ENCODE measurements around the gene MGLL.

The MGLL gene

DNA sequence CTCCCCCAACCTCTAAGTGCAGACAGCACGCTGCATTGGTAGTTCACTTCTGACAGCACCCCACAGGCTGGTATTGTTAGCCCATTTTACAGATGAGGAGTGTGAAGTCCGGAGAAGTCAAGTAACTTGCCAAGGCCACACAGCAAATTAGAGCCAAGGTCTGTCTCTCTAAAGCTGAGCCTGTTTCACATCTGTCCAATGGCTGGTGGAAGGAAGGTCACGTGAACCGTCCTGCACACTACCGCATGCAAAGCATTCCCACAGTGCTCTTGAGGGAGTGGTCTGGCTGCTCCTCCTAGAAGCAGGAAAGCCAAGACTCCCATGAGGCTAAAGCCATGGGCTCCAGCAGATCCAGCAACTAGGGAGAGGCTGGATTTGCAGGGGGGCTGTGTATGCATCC is 50.0 kb downstream of the MGLL start:
- DNase-seq: no peak

DNA sequence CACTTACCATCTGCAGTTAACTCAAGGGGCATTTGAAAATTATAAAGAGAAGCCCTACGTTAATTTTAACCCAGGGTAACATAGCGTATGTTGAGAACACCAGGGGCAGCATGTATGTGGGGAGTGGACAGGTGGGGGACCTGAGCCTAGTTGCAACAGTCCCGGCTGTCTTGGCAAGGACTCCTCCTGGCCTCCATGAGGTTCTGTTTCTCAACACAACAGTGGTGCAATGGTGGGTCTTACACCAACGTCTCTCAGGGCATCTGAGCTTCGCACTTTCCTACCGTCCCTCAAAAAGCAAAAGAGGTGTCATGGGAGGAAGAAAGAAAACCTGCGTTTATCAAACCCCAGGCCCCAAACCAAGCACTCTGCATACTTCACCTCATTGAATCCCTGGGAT is 50.6 kb downstream of the MGLL start:
- no peak for DNase-seq

- no peak for DNase-seq
Observed at GRCh38 chr3:127770671-127771355, 51.5 kb downstream of the MGLL start.

GRCh38 chr3:127769284-127770081 is 52.8 kb downstream of the MGLL start:
- DNase-seq: no peak

DNA sequence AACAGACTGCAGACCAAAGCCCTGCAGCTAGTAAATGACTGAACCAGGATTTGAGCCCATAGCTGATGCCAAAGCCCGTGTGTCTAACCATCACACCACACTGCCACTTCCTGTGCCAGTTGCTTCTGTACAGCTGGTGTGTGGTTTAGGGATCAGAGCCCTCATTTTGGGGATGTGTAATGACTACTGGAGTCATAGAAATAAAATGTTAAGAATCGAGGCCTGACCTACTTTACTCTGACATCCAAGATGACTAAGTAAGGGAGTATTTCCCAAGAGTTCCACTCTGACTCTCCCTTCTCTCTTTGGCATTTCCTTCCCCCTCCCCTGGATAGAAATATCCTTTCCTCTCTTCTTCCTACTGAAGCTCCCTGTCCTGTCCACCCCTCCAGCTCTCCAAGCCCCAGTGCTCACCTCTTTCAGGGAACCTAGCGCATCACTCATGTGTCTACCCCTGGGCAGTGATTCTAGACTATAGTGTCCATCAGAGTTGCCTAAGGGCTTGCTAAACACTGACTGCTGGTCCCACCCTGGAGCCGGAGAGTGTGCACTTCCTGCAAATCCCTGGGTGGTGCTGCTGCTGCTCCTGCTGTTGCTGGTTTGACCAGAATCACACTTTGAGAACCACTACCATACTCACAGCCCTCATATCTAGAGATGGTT is 53.8 kb downstream of the MGLL start:
- no peak for DNase-seq

DNA sequence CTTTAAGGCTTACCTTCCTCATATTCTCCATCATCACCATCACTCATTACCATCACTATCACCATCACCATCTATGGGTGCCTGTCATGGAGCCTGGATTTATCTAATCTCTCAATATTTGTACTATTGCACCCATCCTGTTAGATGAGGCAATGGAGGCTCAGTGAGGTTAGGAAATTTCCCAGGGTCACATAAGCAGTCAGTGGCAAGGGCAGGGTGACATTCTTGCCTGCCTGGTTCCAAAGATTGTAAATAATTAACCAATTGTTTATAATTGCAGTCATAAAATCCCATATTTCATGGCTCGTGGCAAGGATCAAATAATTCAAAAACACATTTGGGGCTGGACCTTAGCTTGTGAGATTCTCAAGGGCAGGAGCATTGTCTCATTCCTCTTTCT is 55.2 kb downstream of the MGLL start:
- DNase-seq: no peak

- no peak for DNase-seq
Observed at GRCh38 chr3:127765735-127766134, 56.6 kb downstream of the MGLL start.

DNA sequence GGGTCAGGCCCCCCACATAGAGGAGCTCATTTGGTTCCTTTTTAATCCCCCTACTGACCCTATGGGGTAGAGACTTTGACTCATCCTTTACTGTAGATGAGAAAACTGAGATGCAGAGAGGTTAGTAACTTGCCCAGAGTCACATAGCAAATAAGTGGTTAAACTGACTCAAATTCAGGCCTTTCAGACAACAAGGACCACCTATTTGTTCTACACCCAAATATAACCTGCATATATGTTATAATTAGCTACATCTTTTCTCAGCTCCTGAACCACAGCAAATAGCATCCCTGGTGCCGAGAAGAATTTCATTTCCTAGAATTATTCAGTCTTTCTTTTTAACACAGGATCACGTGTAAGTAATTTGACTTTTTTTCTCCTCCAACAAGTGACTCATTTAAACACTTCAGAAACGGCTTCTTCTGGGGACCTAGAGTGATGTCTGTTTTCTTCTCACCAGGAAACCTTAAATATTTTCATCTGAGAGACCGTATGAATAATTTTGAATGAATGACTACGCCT is 57.4 kb downstream of the MGLL start:
- no peak for DNase-seq

- no peak for DNase-seq
Observed at GRCh38 chr3:127764301-127764700, 58.0 kb downstream of the MGLL start.

- no peak for DNase-seq
Observed at GRCh38 chr3:127763816-127764215, 58.5 kb downstream of the MGLL start.

GRCh38 chr3:127763337-127763736 is 59.0 kb downstream of the MGLL start:
- DNase-seq: no peak

GRCh38 chr3:127762787-127763105 is 59.6 kb downstream of the MGLL start:
- no peak for DNase-seq

GRCh38 chr3:127762077-127762786 is 60.1 kb downstream of the MGLL start:
- DNase-seq: no peak

GRCh38 chr3:127761441-127761801 is 60.9 kb downstream of the MGLL start:
- no peak for DNase-seq

GRCh38 chr3:127760791-127761440 is 61.4 kb downstream of the MGLL start:
- no peak for DNase-seq

DNA sequence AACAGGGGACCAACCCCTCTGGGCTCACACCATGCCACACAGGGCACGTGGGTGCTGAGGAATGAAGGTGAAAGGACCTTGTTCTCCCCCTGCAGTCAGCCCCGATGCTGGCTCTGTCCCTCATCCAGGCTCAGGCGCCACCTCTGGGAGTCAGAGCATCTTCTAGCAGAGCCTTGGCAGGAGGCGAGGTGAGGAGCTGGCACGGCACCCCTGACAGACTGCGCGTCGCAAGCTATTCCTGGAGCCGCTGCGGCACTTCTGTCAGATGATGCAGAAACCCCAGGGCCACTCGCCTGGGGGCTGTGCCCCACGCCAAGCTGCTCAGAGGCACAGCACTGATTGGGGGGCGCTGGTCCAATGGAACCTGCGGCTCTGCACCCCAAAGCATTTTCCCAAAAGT is 62.0 kb downstream of the MGLL start:
- no peak for DNase-seq

DNA sequence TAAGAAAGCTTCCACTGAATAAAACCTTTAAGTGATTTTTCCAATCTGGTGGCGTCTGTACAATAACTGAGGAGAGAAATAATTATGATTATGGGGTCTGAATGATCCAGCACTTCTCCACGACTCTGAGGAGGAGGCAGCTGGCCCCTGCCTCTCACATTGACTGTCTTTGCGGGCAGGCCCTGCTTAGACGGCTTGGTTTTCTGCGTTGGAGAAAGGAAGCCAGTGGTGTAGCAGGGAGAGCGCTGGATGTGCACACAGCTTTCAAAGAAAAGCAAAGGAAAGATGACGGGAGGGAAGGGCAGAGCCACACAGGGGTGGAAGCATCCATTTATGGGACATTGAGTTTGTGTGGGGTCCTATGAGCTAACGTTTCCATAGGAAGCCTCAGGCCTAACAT is 62.5 kb downstream of the MGLL start:
- no peak for DNase-seq

GRCh38 chr3:127758013-127758412 is 64.3 kb downstream of the MGLL start:
- no peak for DNase-seq

- no peak for DNase-seq
Observed at GRCh38 chr3:127755305-127755681, 67.0 kb downstream of the MGLL start.

GRCh38 chr3:127754411-127755304 is 67.7 kb downstream of the MGLL start:
- DNase-seq: no peak

DNA sequence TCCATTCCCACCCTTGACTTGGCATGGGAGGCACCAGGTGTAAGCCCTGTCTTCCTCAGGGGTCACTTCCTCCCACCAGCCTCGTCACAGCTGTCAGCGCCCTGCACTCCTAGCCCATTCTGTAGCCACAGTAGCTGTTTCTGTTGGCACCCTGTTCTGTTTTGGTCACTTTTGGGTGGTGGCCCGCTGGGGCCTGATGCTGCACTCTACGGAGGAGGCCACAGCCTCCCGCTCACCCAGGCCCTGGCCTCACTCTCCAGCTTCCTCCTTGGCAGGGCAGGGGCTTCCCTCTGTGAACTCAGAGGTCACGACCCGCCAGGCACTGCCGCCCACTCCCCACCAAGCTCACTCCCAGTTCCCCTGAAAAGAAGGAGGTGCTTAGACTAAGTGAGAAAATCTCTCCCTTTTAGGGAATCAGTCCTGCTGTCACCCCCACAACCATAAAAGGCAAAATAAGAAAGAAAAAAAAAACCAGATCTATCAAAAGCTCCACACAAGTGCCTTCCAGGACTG is 68.4 kb downstream of the MGLL start:
- DNase-seq: no peak

- DNase-seq: no peak
Observed at GRCh38 chr3:127753338-127753737, 69.0 kb downstream of the MGLL start.
